Measurements from ENCODE around the gene SLC9A9. TPM values are rescaled to one million over a fixed set of nuclear protein-coding genes. Genes with fewer than 3 reads are reported as not detected.

Gene SLC9A9
- total RNA-seq, 2 donors from 2014 or later = 23.6 to 31.0 TPM

- TF ChIP-seq CTCF (IDR thresholded peaks at IDR 0.05) = no peak
- TF ChIP-seq POLR2A (IDR thresholded peaks at IDR 0.05) = no peak
- TF ChIP-seq POLR2AphosphoS5 (IDR thresholded peaks at IDR 0.05) = no peak
- Histone ChIP-seq H3K36me3 (no peaks in the 10 kb centered on the region), H3K4me1 (replicated peaks) (no peaks in the 10 kb centered on the region), H3K4me3 (no peak overlapping the region), H3K27ac (no peak overlapping the region), H3K9me3 (no peaks in the 10 kb centered on the region), H3K27me3 (replicated peaks; ENCODE audit: insufficient read depth) (no peaks in the 10 kb centered on the region)
- no peak for DNase-seq (ENCODE audit: low spot score)
- 96% methylated on average over 1 of the region's 1 CpG for WGBS
- intact Hi-C loops (cut with DNase I) = no loop called here
Observed at GRCh38 chr3:143382816-143383215, 465.5 kb downstream of the SLC9A9 start.

GRCh38 chr3:143380449-143380848, 467.8 kb downstream of the SLC9A9 start:
- no peak for DNase-seq (ENCODE audit: low spot score)
- TF ChIP-seq POLR2A (IDR thresholded peaks at IDR 0.05) = no peak
- no peak for TF ChIP-seq POLR2AphosphoS5 (IDR thresholded peaks at IDR 0.05)
- no peak for TF ChIP-seq CTCF (IDR thresholded peaks at IDR 0.05)
- intact Hi-C loops (cut with DNase I) = no loop called here

GRCh38 chr3:143375698-143376097, 472.6 kb downstream of the SLC9A9 start:
- Histone ChIP-seq H3K4me3 (no peak overlapping the region), H3K36me3 (no peaks in the 10 kb centered on the region), H3K9me3 (no peaks in the 10 kb centered on the region), H3K27ac (no peak overlapping the region), H3K4me1 (replicated peaks) (no peaks in the 10 kb centered on the region), H3K27me3 (replicated peaks; ENCODE audit: insufficient read depth) (no peaks in the 10 kb centered on the region)
- no peak for DNase-seq (ENCODE audit: low spot score)
- WGBS = 100% methylated on average over 1 of the region's 1 CpG
- TF ChIP-seq POLR2A (IDR thresholded peaks at IDR 0.05) = no peak
- no peak for TF ChIP-seq CTCF (IDR thresholded peaks at IDR 0.05)
- no peak for TF ChIP-seq POLR2AphosphoS5 (IDR thresholded peaks at IDR 0.05)
- intact Hi-C loops (cut with DNase I) = no loop called here

More at GRCh38 chr3:143380449-143380848, 467.8 kb downstream of the SLC9A9 start:
- Histone ChIP-seq H3K27ac (no peak overlapping the region), H3K27me3 (replicated peaks; ENCODE audit: insufficient read depth) (no peaks in the 10 kb centered on the region), H3K4me1 (replicated peaks) (no peaks in the 10 kb centered on the region), H3K36me3 (no peaks in the 10 kb centered on the region), H3K4me3 (no peak overlapping the region), H3K9me3 (no peaks in the 10 kb centered on the region)

GRCh38 chr3:143367171-143367570, 481.1 kb downstream of the SLC9A9 start:
- intact Hi-C loops (cut with DNase I) = no loop called here
- 56% methylated on average over 1 of the region's 1 CpG for WGBS
- Histone ChIP-seq H3K27ac (no peak overlapping the region), H3K36me3 (no peaks in the 10 kb centered on the region), H3K4me3 (no peak overlapping the region), H3K4me1 (replicated peaks) (no peaks in the 10 kb centered on the region), H3K9me3 (no peaks in the 10 kb centered on the region), H3K27me3 (replicated peaks; ENCODE audit: insufficient read depth) (no peaks in the 10 kb centered on the region)
- DNase-seq (ENCODE audit: low spot score) = no peak
- TF ChIP-seq POLR2AphosphoS5 (IDR thresholded peaks at IDR 0.05) = no peak
- TF ChIP-seq POLR2A (IDR thresholded peaks at IDR 0.05) = no peak
- no peak for TF ChIP-seq CTCF (IDR thresholded peaks at IDR 0.05)

- Histone ChIP-seq H3K4me3 (no peak overlapping the region), H3K27me3 (replicated peaks; ENCODE audit: insufficient read depth) (no peaks in the 10 kb centered on the region), H3K27ac (no peak overlapping the region), H3K9me3 (no peaks in the 10 kb centered on the region), H3K4me1 (replicated peaks) (no peaks in the 10 kb centered on the region), H3K36me3 (no peaks in the 10 kb centered on the region)
- intact Hi-C loops (cut with DNase I) = no loop called here
- DNase-seq (ENCODE audit: low spot score) = no peak
- TF ChIP-seq CTCF (IDR thresholded peaks at IDR 0.05) = no peak
- TF ChIP-seq POLR2A (IDR thresholded peaks at IDR 0.05) = no peak
- TF ChIP-seq POLR2AphosphoS5 (IDR thresholded peaks at IDR 0.05) = no peak
- 90% methylated on average over 1 of the region's 1 CpG for WGBS
Observed at GRCh38 chr3:143366672-143367071, 481.6 kb downstream of the SLC9A9 start.

Data from prostate gland (tissue), 2 donors.